Mucosa of descending colon (tissue), 3 donors: ENCODE results near the gene ALG12. TPM values are rescaled to one million over a fixed set of nuclear protein-coding genes. Genes with fewer than 3 reads are reported as not detected.

Experiments used
- ATAC-seq: fragments of 200-7000 bp; cut with Tn5 transposase; one replicate; pipeline ENCODE4 v1.9.1; 2020; ENCODE audit warnings: mild to moderate bottlenecking, moderate library complexity
- DNase-seq, 3 donors: peaks; one replicate each; pipeline ENCODE4 v3.0.0-alpha.2; 2020
- H3K36me3 ChIP-seq: fragments of 200-600 bp; one replicate; pipeline ENCODE4 v1.8.0; 2021; ENCODE audit warnings: low read depth, mild to moderate bottlenecking
- H3K4me1 ChIP-seq: fragments of 200-600 bp; one replicate; pipeline ENCODE4 v1.8.0; 2021; ENCODE audit warnings: low read depth, mild to moderate bottlenecking
- H3K4me3 ChIP-seq: fragments of 200-600 bp; one replicate; pipeline ENCODE4 v1.8.0; 2021; ENCODE audit warnings: mild to moderate bottlenecking
- H3K9me3 ChIP-seq: fragments of 200-600 bp; one replicate; pipeline ENCODE4 v1.8.0; 2021; ENCODE audit warnings: mild to moderate bottlenecking
- intact Hi-C, 2 donors: fragments of 100-400 bp; cut with DNase I in 1 of 2; cut with micrococcal nuclease in 1 of 2; formaldehyde crosslinking; loops; one replicate each; pipeline versions ENCODE4 v1.11.0 to v1.11.1; 2022; cut with DNase I, micrococcal nuclease
- long read RNA-seq, 2 donors: library from polyadenylated mRNA; unstranded; transcript quantifications; one replicate each; pipeline ENCODE4 v2.0.0, GENCODE V29; 2019 to 2021
- total RNA-seq, 3 donors: library from RNA; stranded (reverse); fragmentation: NEBNext Ultra II Directional in 2 of 3; extraction: Animal tissue kit (Norgen Biotek cat#: 25700) in 2 of 3; gene quantifications; one replicate each; pipeline versions ENCODE4 v1.2.1 to v1.2.4, GENCODE V29; 2021 to 2023
- TF ChIP-seq, protein P1 (sequence below): fragments of 200-600 bp; IDR thresholded peaks from one replicate; pipeline ENCODE4 v1.8.0; 2022; ENCODE audit warnings: antibody characterized with exemption, mild to moderate bottlenecking
- donor health status: DM: no; HTN: no; CAD: no; lungs with moderate emphysema.
- donor health status: DM: no; HTN: no; CAD: no.
- donor health status: DM: no; HTN: yes; CAD: no.

Gene ALG12
- total RNA-seq: 10 to 100 TPM; 21.7 to 28.7 (median 25.5) TPM
- long read RNA-seq, donor 1, full-length matches to known transcripts: 31 of 41 reads
- long read RNA-seq, donor 1, partial matches to known transcripts: 6 of 41 reads
- long read RNA-seq, donor 1, other reads (novel, unspliced or antisense): 4 of 41 reads
- long read RNA-seq, donor 2, full-length matches to known transcripts: 14 of 22 reads
- long read RNA-seq, donor 2, partial matches to known transcripts: 4 of 22 reads
- long read RNA-seq, donor 2, other reads (novel, unspliced or antisense): 4 of 22 reads

GRCh38 chr22:49917974-49918910 is at the start of gene ALG12, which contains the start of gene CRELD2:
Gene ALG12 (minus strand): TSS chr22:49918438. CDS start chr22:49913765, 4,673 bp downstream.
Gene CRELD2 (plus strand): TSS chr22:49918634. CDS start chr22:49918770, 136 bp downstream.
- H3K4me3 ChIP-seq: peak within 1 kb of the TSS; percentile 67
- ATAC-seq (peak; percentile 97), DNase-seq (peak; percentile 97 to 98 (median 97))
- peaks cover 23% of the 10 kb centered on the region for H3K4me1 ChIP-seq
- TF ChIP-seq, protein P1, sequence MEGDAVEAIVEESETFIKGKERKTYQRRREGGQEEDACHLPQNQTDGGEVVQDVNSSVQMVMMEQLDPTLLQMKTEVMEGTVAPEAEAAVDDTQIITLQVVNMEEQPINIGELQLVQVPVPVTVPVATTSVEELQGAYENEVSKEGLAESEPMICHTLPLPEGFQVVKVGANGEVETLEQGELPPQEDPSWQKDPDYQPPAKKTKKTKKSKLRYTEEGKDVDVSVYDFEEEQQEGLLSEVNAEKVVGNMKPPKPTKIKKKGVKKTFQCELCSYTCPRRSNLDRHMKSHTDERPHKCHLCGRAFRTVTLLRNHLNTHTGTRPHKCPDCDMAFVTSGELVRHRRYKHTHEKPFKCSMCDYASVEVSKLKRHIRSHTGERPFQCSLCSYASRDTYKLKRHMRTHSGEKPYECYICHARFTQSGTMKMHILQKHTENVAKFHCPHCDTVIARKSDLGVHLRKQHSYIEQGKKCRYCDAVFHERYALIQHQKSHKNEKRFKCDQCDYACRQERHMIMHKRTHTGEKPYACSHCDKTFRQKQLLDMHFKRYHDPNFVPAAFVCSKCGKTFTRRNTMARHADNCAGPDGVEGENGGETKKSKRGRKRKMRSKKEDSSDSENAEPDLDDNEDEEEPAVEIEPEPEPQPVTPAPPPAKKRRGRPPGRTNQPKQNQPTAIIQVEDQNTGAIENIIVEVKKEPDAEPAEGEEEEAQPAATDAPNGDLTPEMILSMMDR: no peak
- no peaks in the 10 kb centered on the region for H3K36me3 ChIP-seq
- no peaks in the 10 kb centered on the region for H3K9me3 ChIP-seq
- intact Hi-C loops: no loop called here

DNA sequence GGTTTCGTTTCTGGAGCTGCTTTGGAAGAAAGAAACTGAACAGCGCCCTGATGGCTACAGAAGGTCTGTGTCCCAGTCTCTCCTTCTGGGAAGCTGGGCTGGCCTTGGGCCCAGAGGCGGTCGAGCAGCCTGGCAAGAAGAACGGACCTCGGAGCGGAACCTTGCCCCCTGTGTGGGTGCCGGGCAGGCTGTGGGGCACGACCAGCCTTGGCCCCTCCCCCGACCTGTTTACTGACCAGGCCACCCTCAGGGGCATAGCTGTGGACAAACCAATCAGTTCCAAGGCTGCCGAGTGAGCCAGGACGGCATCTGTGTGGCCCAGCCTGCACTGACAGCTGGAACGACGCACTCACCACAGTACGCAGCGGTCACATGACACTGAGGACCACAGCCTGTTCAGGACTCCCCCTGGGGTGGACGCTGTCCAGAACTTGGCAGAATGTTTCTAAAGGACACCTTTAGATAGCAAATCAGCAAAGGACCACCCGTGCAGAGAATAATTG is 49.5 kb upstream of the ALG12 start:
- no peaks in the 10 kb centered on the region for H3K9me3 ChIP-seq
- H3K4me3 ChIP-seq: no peak overlapping the region
- peaks cover 5% of the 10 kb centered on the region for H3K36me3 ChIP-seq
- intact Hi-C loops: no loop called here
- DNase-seq (peak; percentile 39 to 69 (median 52)), ATAC-seq (no peak)
- TF ChIP-seq, protein P1: no peak
- H3K4me1 ChIP-seq: peaks cover 47% of the 10 kb centered on the region

GRCh38 chr22:49966774-49967705 is 48.8 kb upstream of the ALG12 start:
- TF ChIP-seq, protein P1: no peak
- ATAC-seq (no peak), DNase-seq (peak; percentile 30 to 77 (median 53))
- no peak overlapping the region for H3K4me3 ChIP-seq
- H3K36me3 ChIP-seq: peaks cover 5% of the 10 kb centered on the region
- peaks cover 48% of the 10 kb centered on the region for H3K4me1 ChIP-seq
- no peaks in the 10 kb centered on the region for H3K9me3 ChIP-seq
- intact Hi-C loops: no loop called here

- Histone ChIP-seq H3K4me1 (peaks cover 42% of the 10 kb centered on the region), H3K4me3 (no peak overlapping the region), H3K36me3 (peaks cover 5% of the 10 kb centered on the region), H3K9me3 (no peaks in the 10 kb centered on the region)
- no peak for ATAC-seq
- TF ChIP-seq, protein P1: no peak
- DNase-seq: peak; percentile 13 to 63 (median 46)
- intact Hi-C loops: no loop called here
These were observed 48.0 kb upstream of the ALG12 start for GRCh38 chr22:49966041-49966773.
